DOHH2 (cell line): ENCODE measurements around the gene BLM.

Experiments
- H3F3A ChIP-seq: fragments of 200-600 bp; sonication (generic), shearing (Covaris generic); 2 replicates; pipeline ENCODE4 v1.6.0; 2016; ENCODE audit warnings: antibody characterized with exemption, mild to moderate bottlenecking; ENCODE audit not compliant: control insufficient read depth, insufficient read depth
- H3K27ac ChIP-seq: fragments of 200-600 bp; sonication (generic); 2 replicates; pipeline ENCODE4 v1.5.1; 2014; ENCODE audit warnings: low read depth, mild to moderate bottlenecking, low read length, moderate library complexity
- H3K27me3 ChIP-seq: fragments of 200-600 bp; sonication (generic); 2 replicates; pipeline ENCODE4 v1.6.1; 2014; ENCODE audit warnings: mild to moderate bottlenecking, low read length, mixed read lengths; ENCODE audit not compliant: control insufficient read depth
- H3K36me3 ChIP-seq: fragments of 200-600 bp; sonication (generic); 2 replicates; pipeline ENCODE4 v1.6.1; 2014; ENCODE audit warnings: mild to moderate bottlenecking, low read length, moderate library complexity, mixed read lengths; ENCODE audit not compliant: control insufficient read depth
- H3K4me1 ChIP-seq: fragments of 200-600 bp; sonication (generic); 2 replicates; pipeline ENCODE4 v1.6.1; 2014; ENCODE audit warnings: mild to moderate bottlenecking, low read length, mixed read lengths; ENCODE audit not compliant: control insufficient read depth
- H3K4me2 ChIP-seq: fragments of 200-600 bp; sonication (generic); 2 replicates; pipeline ENCODE4 v1.6.0; 2014; ENCODE audit warnings: mild to moderate bottlenecking, low read length, moderate library complexity
- H3K4me3 ChIP-seq: fragments of 200-600 bp; sonication (generic); 2 replicates; pipeline ENCODE4 v1.5.1; 2014; ENCODE audit warnings: mild to moderate bottlenecking, low read length, mixed read lengths
- H3K79me2 ChIP-seq: fragments of 200-600 bp; sonication (generic); 2 replicates; pipeline ENCODE4 v1.6.1; 2014; ENCODE audit warnings: mild to moderate bottlenecking, low read length, mixed read lengths; ENCODE audit not compliant: control insufficient read depth
- H3K9me2 ChIP-seq: fragments of 200-600 bp; sonication (generic); replicated peaks from 2 replicates; pipeline ENCODE4 v1.6.1; 2014; ENCODE audit warnings: mild to moderate bottlenecking, low read length, mixed read lengths; ENCODE audit not compliant: control insufficient read depth
- H3K9me3 ChIP-seq: fragments of 200-600 bp; sonication (generic); 2 replicates; pipeline ENCODE4 v1.6.1; 2014; ENCODE audit warnings: antibody characterized with exemption, low read length, mixed read lengths; ENCODE audit not compliant: control insufficient read depth, insufficient read depth
- H4K20me1 ChIP-seq: fragments of 200-600 bp; sonication (generic); 2 replicates; pipeline ENCODE4 v1.6.0; 2014; ENCODE audit warnings: low read depth, mild to moderate bottlenecking, antibody characterized with exemption, low read length, moderate library complexity; ENCODE audit not compliant: control insufficient read depth, insufficient read depth
- CTCF ChIP-seq: fragments of 200-600 bp; sonication (generic); IDR thresholded peaks from one replicate; pipeline ENCODE4 v1.5.1; 2014; ENCODE audit warnings: antibody characterized with exemption, mild to moderate bottlenecking, low read depth, low read length; ENCODE audit not compliant: poor library complexity, severe bottlenecking
- EZH2phosphoT487 ChIP-seq: fragments of 200-600 bp; sonication (generic); IDR thresholded peaks from 2 replicates; pipeline ENCODE4 v1.6.1; 2017; ENCODE audit warnings: borderline replicate concordance, mild to moderate bottlenecking, antibody characterized with exemption, low read length, moderate library complexity, mixed read lengths

Gene BLM

GRCh38 chr15:90750186-90750585 is 33.0 kb downstream of the BLM start:
- Histone ChIP-seq H3K27me3 (no peaks in the 10 kb centered on the region), H3K4me3 (no peak overlapping the region), H3K79me2 (peaks cover 42% of the 10 kb centered on the region), H3K36me3 (peaks cover 73% of the 10 kb centered on the region), H4K20me1 (no peaks in the 10 kb centered on the region), H3K4me2 (no peak overlapping the region), H3K9me2 (no peaks in the 10 kb centered on the region), H3K27ac (no peak overlapping the region), H3K4me1 (no peaks in the 10 kb centered on the region), H3K9me3 (no peaks in the 10 kb centered on the region), H3F3A (peaks cover 10% of the 10 kb centered on the region; the same call in 1 of the 2 replicates)
- TF ChIP-seq EZH2phosphoT487 = no peak
- no peak for TF ChIP-seq CTCF

GRCh38 chr15:90751300-90751825 is 34.2 kb downstream of the BLM start:
- Histone ChIP-seq H3K36me3 (peaks cover 80% of the 10 kb centered on the region), H3K9me2 (no peaks in the 10 kb centered on the region), H4K20me1 (no peaks in the 10 kb centered on the region), H3K4me1 (no peaks in the 10 kb centered on the region), H3K27me3 (no peaks in the 10 kb centered on the region), H3K4me2 (no peak overlapping the region), H3F3A (peaks cover 8% of the 10 kb centered on the region; the same call in 1 of the 2 replicates), H3K27ac (no peak overlapping the region), H3K9me3 (no peaks in the 10 kb centered on the region), H3K4me3 (no peak overlapping the region), H3K79me2 (peaks cover 30% of the 10 kb centered on the region)
- TF ChIP-seq CTCF (no peak), EZH2phosphoT487 (no peak)

GRCh38 chr15:90756916-90757315 is 39.8 kb downstream of the BLM start:
- Histone ChIP-seq H3K79me2 (no peaks in the 10 kb centered on the region; the same call in 1 of the 2 replicates), H3K27ac (no peak overlapping the region), H3K36me3 (peaks cover 86% of the 10 kb centered on the region), H3K9me2 (no peaks in the 10 kb centered on the region), H3K27me3 (no peaks in the 10 kb centered on the region), H3F3A (peaks cover 7% of the 10 kb centered on the region; the same call in 1 of the 2 replicates), H3K4me2 (no peak overlapping the region), H4K20me1 (no peaks in the 10 kb centered on the region), H3K4me3 (no peak overlapping the region), H3K9me3 (no peaks in the 10 kb centered on the region), H3K4me1 (no peaks in the 10 kb centered on the region)
- TF ChIP-seq EZH2phosphoT487 (no peak), CTCF (no peak)
